NOMO-1 treated with DMSO at 0.1 percent for 48 hours (cell line): ENCODE results near the gene PRDM11.

Experiments
- DNase-seq: peaks from one replicate; lab custom pipeline; 2025; ENCODE audit not compliant: unreplicated experiment; lab: John Stamatoyannopoulos, UW

Gene PRDM11

GRCh38 chr11:45174168-45174835, 27.9 kb downstream of the PRDM11 start:
- DNase-seq: no peak

- DNase-seq: no peak
Measured at GRCh38 chr11:45174963-45175362, 28.5 kb downstream of the PRDM11 start.

- no peak for DNase-seq
Measured at GRCh38 chr11:45176996-45177395, 30.6 kb downstream of the PRDM11 start.

GRCh38 chr11:45178223-45178622, 31.8 kb downstream of the PRDM11 start:
- no peak for DNase-seq

GRCh38 chr11:45178890-45179671, 32.6 kb downstream of the PRDM11 start:
- peak; percentile 6 for DNase-seq

GRCh38 chr11:45179686-45180178, 33.3 kb downstream of the PRDM11 start:
- DNase-seq: no peak

GRCh38 chr11:45180179-45180847, 33.9 kb downstream of the PRDM11 start:
- peak; percentile 53 for DNase-seq

- peak; percentile 64 for DNase-seq
Measured at GRCh38 chr11:45180848-45181192, 34.4 kb downstream of the PRDM11 start.

- DNase-seq: no peak
Measured at GRCh38 chr11:45181193-45181888, 34.9 kb downstream of the PRDM11 start.

GRCh38 chr11:45181889-45182550, 35.6 kb downstream of the PRDM11 start:
- no peak for DNase-seq

- no peak for DNase-seq
Measured at GRCh38 chr11:45182902-45183301, 36.5 kb downstream of the PRDM11 start.

GRCh38 chr11:45184640-45185039, 38.2 kb downstream of the PRDM11 start:
- no peak for DNase-seq

GRCh38 chr11:45185228-45185729, 38.8 kb downstream of the PRDM11 start:
- DNase-seq: no peak

GRCh38 chr11:45187375-45187774, 40.9 kb downstream of the PRDM11 start:
- DNase-seq: no peak

GRCh38 chr11:45188127-45188526, 41.7 kb downstream of the PRDM11 start:
- DNase-seq: no peak

- DNase-seq: no peak
Measured at GRCh38 chr11:45189230-45189629, 42.8 kb downstream of the PRDM11 start.

- no peak for DNase-seq
Measured at GRCh38 chr11:45193695-45194094, 47.3 kb downstream of the PRDM11 start.

GRCh38 chr11:45204761-45205160, 58.3 kb downstream of the PRDM11 start:
- DNase-seq: no peak

GRCh38 chr11:45205978-45206377, 59.5 kb downstream of the PRDM11 start:
- no peak for DNase-seq

- no peak for DNase-seq
Measured at GRCh38 chr11:45208135-45208534, 61.7 kb downstream of the PRDM11 start.
